ENCODE data around the gene SLC6A12.

SLC6A12 gene

GRCh38 chr12:233615-233968, 19.6 kb upstream of the SLC6A12 start:
- in situ Hi-C loops (cut with HindIII; ENCODE audit: low pct_ligation_motif_present, low sequenced_read_pairs), result no loop called here
- Histone ChIP-seq H3K4me3 (ENCODE audit: low read depth, low read length) (no peak overlapping the region), H3K27ac (no peak overlapping the region), H3K27me3 (replicated peaks) (peaks cover 19% of the 10 kb centered on the region), H3K36me3 (replicated peaks) (no peaks in the 10 kb centered on the region)
- no peak for DNase-seq
- TF ChIP-seq, protein P1, sequence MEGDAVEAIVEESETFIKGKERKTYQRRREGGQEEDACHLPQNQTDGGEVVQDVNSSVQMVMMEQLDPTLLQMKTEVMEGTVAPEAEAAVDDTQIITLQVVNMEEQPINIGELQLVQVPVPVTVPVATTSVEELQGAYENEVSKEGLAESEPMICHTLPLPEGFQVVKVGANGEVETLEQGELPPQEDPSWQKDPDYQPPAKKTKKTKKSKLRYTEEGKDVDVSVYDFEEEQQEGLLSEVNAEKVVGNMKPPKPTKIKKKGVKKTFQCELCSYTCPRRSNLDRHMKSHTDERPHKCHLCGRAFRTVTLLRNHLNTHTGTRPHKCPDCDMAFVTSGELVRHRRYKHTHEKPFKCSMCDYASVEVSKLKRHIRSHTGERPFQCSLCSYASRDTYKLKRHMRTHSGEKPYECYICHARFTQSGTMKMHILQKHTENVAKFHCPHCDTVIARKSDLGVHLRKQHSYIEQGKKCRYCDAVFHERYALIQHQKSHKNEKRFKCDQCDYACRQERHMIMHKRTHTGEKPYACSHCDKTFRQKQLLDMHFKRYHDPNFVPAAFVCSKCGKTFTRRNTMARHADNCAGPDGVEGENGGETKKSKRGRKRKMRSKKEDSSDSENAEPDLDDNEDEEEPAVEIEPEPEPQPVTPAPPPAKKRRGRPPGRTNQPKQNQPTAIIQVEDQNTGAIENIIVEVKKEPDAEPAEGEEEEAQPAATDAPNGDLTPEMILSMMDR (IDR thresholded peaks at IDR 0.05; ENCODE audit: low read depth, low read length, missing control alignments), result no peak

DNA sequence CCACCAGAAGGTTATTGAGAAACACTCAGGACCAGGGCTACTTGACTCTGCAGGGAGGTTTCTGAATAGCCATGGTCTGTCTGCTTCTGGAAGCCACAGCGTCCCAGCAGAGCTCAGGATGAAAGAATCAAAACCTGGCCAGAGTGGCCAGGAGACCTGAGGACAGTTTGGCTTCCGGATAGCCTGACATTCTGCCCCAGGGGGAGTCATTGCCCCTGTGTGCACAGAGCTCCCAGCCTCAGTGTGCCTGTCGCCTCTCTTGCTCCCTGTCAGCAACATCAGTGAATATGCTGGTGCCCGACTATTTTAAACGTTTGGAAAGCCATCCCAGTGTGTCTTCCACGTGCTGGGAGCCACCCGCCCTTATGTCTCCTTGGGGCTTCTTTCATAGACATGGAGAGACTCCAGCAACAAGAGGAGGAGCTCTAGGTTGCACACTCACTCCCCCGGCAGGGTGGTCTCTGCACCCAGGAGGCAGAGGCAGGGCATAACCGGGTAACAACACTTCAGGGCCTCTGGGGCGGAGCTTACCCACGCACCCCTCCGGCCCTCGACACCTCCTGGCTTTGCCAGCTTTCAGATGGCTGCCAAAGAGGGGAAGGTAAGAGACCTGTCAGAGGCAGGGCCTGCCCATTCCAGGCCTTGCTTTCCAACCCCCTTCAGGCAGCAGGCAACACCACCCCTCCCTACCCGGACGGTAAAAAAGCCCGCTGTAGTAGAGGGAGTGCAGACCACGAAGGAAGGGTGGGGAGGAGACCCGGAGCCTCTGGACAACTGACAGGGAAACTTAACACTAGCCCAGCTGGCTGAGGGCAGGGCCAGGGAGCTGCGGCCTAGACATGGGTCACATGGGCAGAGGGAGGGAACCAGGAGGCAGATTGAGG, 19.0 kb upstream of the SLC6A12 start:
- no peak for DNase-seq
- Histone ChIP-seq H3K27ac (no peak overlapping the region), H3K4me3 (ENCODE audit: low read depth, low read length) (no peak overlapping the region), H3K36me3 (replicated peaks) (no peaks in the 10 kb centered on the region), H3K27me3 (replicated peaks) (peaks cover 23% of the 10 kb centered on the region)
- in situ Hi-C loops (cut with HindIII; ENCODE audit: low pct_ligation_motif_present, low sequenced_read_pairs), result no loop called here
- TF ChIP-seq, protein P1 (IDR thresholded peaks at IDR 0.05; ENCODE audit: low read depth, low read length, missing control alignments), result no peak

GRCh38 chr12:230925-231671, 17.1 kb upstream of the SLC6A12 start:
- no peak overlapping the region for H3K4me3 ChIP-seq (ENCODE audit: low read depth, low read length)
- TF ChIP-seq, protein P1 (IDR thresholded peaks at IDR 0.05; ENCODE audit: low read depth, low read length, missing control alignments), result no peak
- in situ Hi-C loops (cut with HindIII; ENCODE audit: low pct_ligation_motif_present, low sequenced_read_pairs), result no loop called here
- H3K27ac ChIP-seq, result no peak overlapping the region
- DNase-seq, result no peak
- H3K27me3 ChIP-seq (replicated peaks), result peaks cover 28% of the 10 kb centered on the region
- no peaks in the 10 kb centered on the region for H3K36me3 ChIP-seq (replicated peaks)

DNA sequence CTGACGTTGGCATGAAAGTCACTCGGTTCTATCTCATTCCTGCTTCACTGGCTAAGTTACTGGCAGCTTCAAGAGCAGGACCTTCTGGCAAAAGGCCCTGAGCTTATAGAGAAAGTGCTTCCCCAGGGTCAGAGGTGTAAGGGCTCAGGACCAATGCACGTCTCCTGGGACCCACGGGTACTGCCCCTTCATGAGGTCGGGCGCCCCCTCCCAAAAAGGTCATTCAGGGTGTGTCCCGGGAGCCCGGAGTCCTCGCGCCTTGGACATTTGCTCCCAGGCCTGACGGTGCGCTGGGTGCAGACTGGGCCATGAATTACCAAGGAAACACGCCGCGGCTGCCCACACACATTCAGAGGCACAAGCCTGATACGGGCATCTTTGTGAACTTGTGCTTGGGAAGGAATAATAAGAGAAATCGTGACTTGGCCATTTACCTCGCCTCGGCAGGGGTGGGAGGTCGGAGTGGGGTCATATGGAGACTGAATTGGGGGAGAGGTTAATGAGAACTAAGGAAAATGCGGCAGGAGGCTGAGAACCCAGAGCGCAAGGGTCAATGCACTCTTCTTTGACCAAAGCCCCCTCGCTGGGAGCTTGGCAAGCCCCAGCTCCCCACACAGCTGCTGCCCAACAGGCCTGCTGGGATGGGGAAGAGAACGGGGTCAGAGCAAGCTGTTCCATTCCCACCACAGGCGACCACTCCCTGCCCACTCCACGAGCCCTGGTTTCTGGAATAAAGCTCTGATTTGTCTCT, 15.7 kb upstream of the SLC6A12 start:
- DNase-seq, result no peak
- H3K27me3 ChIP-seq (replicated peaks), result peaks cover 28% of the 10 kb centered on the region
- TF ChIP-seq, protein P1 (IDR thresholded peaks at IDR 0.05; ENCODE audit: low read depth, low read length, missing control alignments), result no peak
- in situ Hi-C loops (cut with HindIII; ENCODE audit: low pct_ligation_motif_present, low sequenced_read_pairs), result no loop called here
- no peak overlapping the region for H3K4me3 ChIP-seq (ENCODE audit: low read depth, low read length)
- H3K36me3 ChIP-seq (replicated peaks), result no peaks in the 10 kb centered on the region
- H3K27ac ChIP-seq, result no peak overlapping the region

- TF ChIP-seq, protein P1 (IDR thresholded peaks at IDR 0.05; ENCODE audit: low read depth, low read length, missing control alignments), result no peak
- H3K4me3 ChIP-seq (ENCODE audit: low read depth, low read length), result no peak overlapping the region
- H3K27ac ChIP-seq, result no peak overlapping the region
- H3K36me3 ChIP-seq (replicated peaks), result no peaks in the 10 kb centered on the region
- in situ Hi-C loops (cut with HindIII; ENCODE audit: low pct_ligation_motif_present, low sequenced_read_pairs), result no loop called here
- DNase-seq, result no peak
- peaks cover 28% of the 10 kb centered on the region for H3K27me3 ChIP-seq (replicated peaks)
Measured at GRCh38 chr12:228846-229200, 14.9 kb upstream of the SLC6A12 start.
